HepG2 (cell line): ENCODE measurements around the gene PRSS12. TPM values are rescaled to one million over a fixed set of nuclear protein-coding genes. Genes with fewer than 3 reads are reported as not detected.

ENCODE experiments used
- ATAC-seq: fragments of 200-7000 bp; cut with Tn5 transposase; 3 replicates; pipeline ENCODE4 v1.9.1; 2020; ENCODE audit warnings: mild to moderate bottlenecking, moderate library complexity
- BruUV-seq: library from RNA; stranded (reverse); fragments of 400-500 nt; replicated peaks from 2 replicates; lab custom pipeline; 2021; lab: Mats Ljungman, UMichigan
- CTCF ChIA-PET: fragments of 300-600 bp; formaldehyde crosslinking; extraction: SDS; loops from one replicate; lab custom pipeline; 2021; ENCODE audit warnings: low total read pairs, inconsistent platforms, low intra/inter-chr PET ratio; lab: Yijun Ruan, JAX
- POLR2A ChIA-PET: fragments of 350-600 bp; sonication (Branson Sonifier 250); formaldehyde crosslinking; loops from one replicate; lab custom pipeline; 2020; ENCODE audit warnings: antibody characterized with exemption, inconsistent platforms; lab: Yijun Ruan, JAX
- DNase-seq: peaks from one replicate; pipeline ENCODE4 v3.0.0-alpha.2; 2015; ENCODE audit warnings: low spot score
- FAIRE-seq: peaks from 3 replicates; lab custom pipeline; 2011; peaks lifted over from hg19 to GRCh38; lab: Jason Lieb, UNC
- H2AFZ ChIP-seq: one replicate; pipeline ENCODE4 v1.6.1; 2011; ENCODE audit warnings: low read length, inconsistent platforms
- H3K27ac ChIP-seq: fragments of 300-600 bp; 3 replicates; pipeline ENCODE4 v1.8.0; 2011; ENCODE audit warnings: mixed run types, mild to moderate bottlenecking, mixed read lengths, low read length, inconsistent platforms; ENCODE audit not compliant: insufficient read depth; ENCODE audit errors: extremely low read length
- H3K27me3 ChIP-seq, 2 experiments: fragments of 200-600 bp in 1 of 2; 2 replicates in 1 of 2; 3 replicates in 1 of 2; pipeline versions ENCODE4 v1.6.0 to v1.8.0; 2011; ENCODE audit warnings: low read length in 2 of 2, mild to moderate bottlenecking in 2 of 2, moderate library complexity in 2 of 2, inconsistent platforms in 1 of 2; ENCODE audit not compliant: insufficient read depth in 2 of 2, control insufficient read depth in 1 of 2
- H3K36me3 ChIP-seq, 2 experiments: fragments of 200-600 bp in 1 of 2; replicated peaks in 1 of 2; 2 replicates in 1 of 2; 3 replicates in 1 of 2; pipeline versions ENCODE4 v1.5.1 to v1.8.0; 2011; ENCODE audit warnings: low read length in 2 of 2, inconsistent platforms in 1 of 2; ENCODE audit not compliant: insufficient read depth in 2 of 2, control insufficient read depth in 1 of 2
- H3K4me1 ChIP-seq: 2 replicates; pipeline ENCODE4 v1.5.1; 2012; ENCODE audit warnings: low read length, inconsistent platforms; ENCODE audit not compliant: insufficient read depth
- H3K4me2 ChIP-seq: 2 replicates; pipeline ENCODE4 v1.6.0; 2011; ENCODE audit warnings: low read depth, low read length, inconsistent platforms
- H3K4me3 ChIP-seq, 3 experiments: fragments of 200-600 bp in 1 of 3; sonication (generic), shearing (Covaris generic) in 1 of 3; replicated peaks in 1 of 3; 2 replicates each; pipeline ENCODE4 v1.5.1; 2011 to 2016; ENCODE audit warnings: low read length in 3 of 3, inconsistent platforms in 2 of 3, low read depth in 2 of 3, mild to moderate bottlenecking in 2 of 3, control low read depth in 1 of 3, mixed read lengths in 1 of 3; ENCODE audit not compliant: insufficient read depth in 1 of 3
- H3K79me2 ChIP-seq: one replicate; pipeline ENCODE4 v1.6.1; 2011; ENCODE audit warnings: low read length, inconsistent platforms; ENCODE audit not compliant: insufficient read depth
- H3K9ac ChIP-seq: 2 replicates; pipeline ENCODE4 v1.6.0; 2011; ENCODE audit warnings: mild to moderate bottlenecking, low read depth, low read length, inconsistent platforms; ENCODE audit not compliant: insufficient read depth
- H3K9me3 ChIP-seq: 2 replicates; pipeline ENCODE4 v1.5.1; 2012; ENCODE audit warnings: mild to moderate bottlenecking, low read length
- H4K20me1 ChIP-seq: 2 replicates; pipeline ENCODE4 v1.6.0; 2011; ENCODE audit warnings: inconsistent platforms, mild to moderate bottlenecking, low read length, moderate library complexity; ENCODE audit not compliant: insufficient read depth
- FOXK1 ChIP-seq: sonication (generic); formaldehyde crosslinking; IDR thresholded peaks from 2 replicates; pipeline ENCODE4 v1.4.0; 2020; ENCODE audit warnings: low read depth, missing genetic modification reagents, borderline replicate concordance
- GATA4 ChIP-seq: sonication (generic); IDR thresholded peaks from 2 replicates; pipeline ENCODE4 v1.6.1; 2016; ENCODE audit warnings: antibody characterized with exemption, low read depth, borderline replicate concordance
- GMEB1 ChIP-seq: sonication (generic); formaldehyde crosslinking; IDR thresholded peaks from 2 replicates; pipeline ENCODE4 v1.5.1; 2020; ENCODE audit warnings: missing genetic modification reagents, mild to moderate bottlenecking, borderline replicate concordance
- MAFF ChIP-seq: IDR thresholded peaks from 2 replicates; pipeline ENCODE4 v1.6.1; 2011; ENCODE audit warnings: low read depth, low read length, improper control_type of control experiment
- MAZ ChIP-seq, 2 experiments: sonication (generic) in 1 of 2; formaldehyde crosslinking in 1 of 2; IDR thresholded peaks; 2 replicates each; pipeline versions ENCODE4 v1.5.0 to v1.6.1; 2012 to 2020; ENCODE audit warnings: low read depth in 2 of 2, mild to moderate bottlenecking in 2 of 2, borderline replicate concordance in 1 of 2, improper control_type of control experiment in 1 of 2, low read length in 1 of 2, missing genetic modification reagents in 1 of 2, moderate library complexity in 1 of 2
- NFE2L1 ChIP-seq: sonication (generic); formaldehyde crosslinking; IDR thresholded peaks from 2 replicates; pipeline ENCODE4 v1.4.0; 2020; ENCODE audit warnings: missing genetic modification reagents, mild to moderate bottlenecking, borderline replicate concordance
- NFIC ChIP-seq: IDR thresholded peaks from 2 replicates; pipeline ENCODE4 v1.6.1; 2012; ENCODE audit warnings: mild to moderate bottlenecking, low read length, inconsistent platforms
- SSRP1 ChIP-seq: IDR thresholded peaks from 2 replicates; pipeline ENCODE4 v1.6.1; 2016; ENCODE audit warnings: control low read depth
- TSC22D2 ChIP-seq: sonication (generic); formaldehyde crosslinking; IDR thresholded peaks from 2 replicates; pipeline ENCODE4 v1.5.1; 2020; ENCODE audit warnings: missing genetic modification reagents, mild to moderate bottlenecking, borderline replicate concordance
- ZBTB14 ChIP-seq: sonication (generic); formaldehyde crosslinking; IDR thresholded peaks from 2 replicates; pipeline ENCODE4 v1.4.0; 2020; ENCODE audit warnings: missing genetic modification reagents
- ZFP90 ChIP-seq: sonication (generic); formaldehyde crosslinking; IDR thresholded peaks from 2 replicates; pipeline ENCODE4 v1.8.0; 2022; ENCODE audit warnings: missing genetic modification reagents, mild to moderate bottlenecking, inconsistent platforms, borderline replicate concordance
- ZMYM3 ChIP-seq: sonication (generic); formaldehyde crosslinking; IDR thresholded peaks from 2 replicates; pipeline ENCODE4 v1.5.1; 2020; ENCODE audit warnings: mild to moderate bottlenecking, missing genetic modification reagents
- ZNF30 ChIP-seq: sonication (generic); formaldehyde crosslinking; IDR thresholded peaks from 2 replicates; pipeline ENCODE4 v1.5.0; 2020; ENCODE audit warnings: mild to moderate bottlenecking, missing genetic modification reagents
- WGBS: methylation state at CpG from one replicate; pipeline ENCODE4 v1.1.6; 2017; ENCODE audit warnings: low lambda C conversion rate; 5-methylcytosine and 5-hydroxymethylcytosine counted together
- in situ Hi-C: cut with HindIII; loops from 2 replicates; pipeline ENCODE4 v1.10.0; 2017; ENCODE audit warnings: low pct_unique_long_range_greater_than_20kb; ENCODE audit not compliant: extremely low pct_ligation_motif_present
- intact Hi-C: fragments of 100-400 bp; cut with micrococcal nuclease; formaldehyde crosslinking; loops from one replicate; pipeline ENCODE4 v1.10.0; 2022; ENCODE audit not compliant: unreplicated experiment
- polyA plus RNA-seq, 8 experiments: library from polyadenylated mRNA; depleted of rRNA in 3 of 8; stranded (reverse) in 7 of 8; unstranded in 1 of 8; fragments of >200 nt; fragmentation: Illumina TruSeq in 4 of 8; extraction: Trizol in 4 of 8; gene quantifications; 2 replicates each; pipeline versions ENCODE4 v1.2.1 to v1.2.3, GENCODE V29; 2011 to 2016; ENCODE audit warnings: low read depth in 4 of 8, missing spikeins in 1 of 8, mixed read lengths in 1 of 8; ENCODE audit not compliant: insufficient read depth in 1 of 8
- total RNA-seq, 5 experiments: library from RNA; depleted of rRNA; stranded (reverse); fragments of >200 nt; fragmentation: Illumina TruSeq; extraction: Trizol; gene quantifications; 2 replicates each; pipeline ENCODE4 v1.2.3, GENCODE V29; 2016; ENCODE audit warnings: low read depth in 1 of 5
- TF ChIP-seq, protein P1 (sequence below): sonication (generic); formaldehyde crosslinking; IDR thresholded peaks from 2 replicates; pipeline ENCODE4 v1.5.0; 2020; ENCODE audit warnings: mild to moderate bottlenecking, low read depth, missing genetic modification reagents, borderline replicate concordance
- TF ChIP-seq, protein P2 (sequence below): IDR thresholded peaks from 2 replicates; pipeline ENCODE4 v1.6.1; 2012; ENCODE audit warnings: low read length, improper control_type of control experiment
- TF ChIP-seq, protein P3 (sequence below): sonication (generic); formaldehyde crosslinking; IDR thresholded peaks from 2 replicates; pipeline ENCODE4 v1.9.0; 2021; ENCODE audit warnings: missing genetic modification reagents, mild to moderate bottlenecking, borderline replicate concordance

The PRSS12 gene
- total and polyA plus RNA-seq, 2 of the 13 experiments (the other 11 are each of a cell fraction or from before 2014, with no cell fraction given): 0.02 TPM; not detected in 1

DNA sequence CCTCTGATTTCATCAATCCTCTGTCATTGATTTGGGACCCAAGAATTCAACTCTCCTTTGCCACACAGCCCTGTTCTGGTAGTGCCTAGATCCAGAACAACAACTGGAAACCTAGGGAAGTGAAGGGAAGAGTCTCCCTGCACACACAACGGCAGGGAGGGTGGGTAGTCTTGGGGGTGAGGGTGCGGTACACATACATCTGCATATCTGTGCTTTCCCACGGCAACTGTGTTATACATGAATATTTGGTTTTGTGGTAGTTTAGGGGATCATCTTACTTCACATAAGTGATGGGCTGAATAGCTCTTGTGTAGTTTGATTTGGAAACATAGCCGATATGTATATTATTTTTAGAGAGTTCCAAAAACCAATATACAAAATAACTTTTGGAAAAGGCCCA, 3.3 kb upstream of the PRSS12 start:
- Histone ChIP-seq H3K36me3 (no peaks in the 10 kb centered on the region), H3K4me1 (peaks cover 7% of the 10 kb centered on the region; the same call in 1 of the 2 replicates), H3K27ac (no peak overlapping the region), H3K4me2 (no peak overlapping the region), H3K9ac (no peak overlapping the region), H4K20me1 (no peaks in the 10 kb centered on the region), H3K4me3 (no peak overlapping the region), H3K9me3 (no peaks in the 10 kb centered on the region), H3K79me2 (no peaks in the 10 kb centered on the region), H2AFZ (no peak overlapping the region), H3K27me3 (peaks cover 3 to 29% of the 10 kb centered on the region in 2 experiments; a peak in 3 of 5 replicates)
- in situ Hi-C loops: no loop called here
- BruUV-seq: no TSS peak
- CTCF ChIA-PET: no interaction called here
- no peak for DNase-seq
- POLR2A ChIA-PET: no interaction called here
- intact Hi-C loops: no loop called here
- WGBS: 16% methylated on average over 4 of the region's 4 CpGs
- no peak for ATAC-seq
- FAIRE-seq: no peak
- TF ChIP-seq, protein P1, sequence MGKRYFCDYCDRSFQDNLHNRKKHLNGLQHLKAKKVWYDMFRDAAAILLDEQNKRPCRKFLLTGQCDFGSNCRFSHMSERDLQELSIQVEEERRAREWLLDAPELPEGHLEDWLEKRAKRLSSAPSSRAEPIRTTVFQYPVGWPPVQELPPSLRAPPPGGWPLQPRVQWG (CRISPR knock-in tag): no peak
- TF ChIP-seq NFE2L1 (CRISPR knock-in tag): no peak
- TF ChIP-seq ZBTB14 (CRISPR knock-in tag): no peak
- TF ChIP-seq ZNF30 (CRISPR knock-in tag): no peak
- TF ChIP-seq, protein P2, sequence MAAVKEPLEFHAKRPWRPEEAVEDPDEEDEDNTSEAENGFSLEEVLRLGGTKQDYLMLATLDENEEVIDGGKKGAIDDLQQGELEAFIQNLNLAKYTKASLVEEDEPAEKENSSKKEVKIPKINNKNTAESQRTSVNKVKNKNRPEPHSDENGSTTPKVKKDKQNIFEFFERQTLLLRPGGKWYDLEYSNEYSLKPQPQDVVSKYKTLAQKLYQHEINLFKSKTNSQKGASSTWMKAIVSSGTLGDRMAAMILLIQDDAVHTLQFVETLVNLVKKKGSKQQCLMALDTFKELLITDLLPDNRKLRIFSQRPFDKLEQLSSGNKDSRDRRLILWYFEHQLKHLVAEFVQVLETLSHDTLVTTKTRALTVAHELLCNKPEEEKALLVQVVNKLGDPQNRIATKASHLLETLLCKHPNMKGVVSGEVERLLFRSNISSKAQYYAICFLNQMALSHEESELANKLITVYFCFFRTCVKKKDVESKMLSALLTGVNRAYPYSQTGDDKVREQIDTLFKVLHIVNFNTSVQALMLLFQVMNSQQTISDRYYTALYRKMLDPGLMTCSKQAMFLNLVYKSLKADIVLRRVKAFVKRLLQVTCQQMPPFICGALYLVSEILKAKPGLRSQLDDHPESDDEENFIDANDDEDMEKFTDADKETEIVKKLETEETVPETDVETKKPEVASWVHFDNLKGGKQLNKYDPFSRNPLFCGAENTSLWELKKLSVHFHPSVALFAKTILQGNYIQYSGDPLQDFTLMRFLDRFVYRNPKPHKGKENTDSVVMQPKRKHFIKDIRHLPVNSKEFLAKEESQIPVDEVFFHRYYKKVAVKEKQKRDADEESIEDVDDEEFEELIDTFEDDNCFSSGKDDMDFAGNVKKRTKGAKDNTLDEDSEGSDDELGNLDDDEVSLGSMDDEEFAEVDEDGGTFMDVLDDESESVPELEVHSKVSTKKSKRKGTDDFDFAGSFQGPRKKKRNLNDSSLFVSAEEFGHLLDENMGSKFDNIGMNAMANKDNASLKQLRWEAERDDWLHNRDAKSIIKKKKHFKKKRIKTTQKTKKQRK: no peak
- no peak for TF ChIP-seq FOXK1 (CRISPR knock-in tag)
- no peak for TF ChIP-seq GATA4
- TF ChIP-seq ZMYM3: no peak
- no peak for TF ChIP-seq GMEB1 (CRISPR knock-in tag)
- no peak for TF ChIP-seq NFIC
- TF ChIP-seq ZFP90: no peak
- no peak for TF ChIP-seq TSC22D2 (CRISPR knock-in tag)
- TF ChIP-seq MAZ (IDR thresholded peaks at IDR 0.05; ENCODE audit: borderline replicate concordance, low read depth, low read length): no peak
- TF ChIP-seq MAZ (CRISPR knock-in tag; IDR thresholded peaks at IDR 0.05; ENCODE audit: low read depth): no peak
- TF ChIP-seq SSRP1: no peak
- TF ChIP-seq MAFF: no peak
- TF ChIP-seq, protein P3, sequence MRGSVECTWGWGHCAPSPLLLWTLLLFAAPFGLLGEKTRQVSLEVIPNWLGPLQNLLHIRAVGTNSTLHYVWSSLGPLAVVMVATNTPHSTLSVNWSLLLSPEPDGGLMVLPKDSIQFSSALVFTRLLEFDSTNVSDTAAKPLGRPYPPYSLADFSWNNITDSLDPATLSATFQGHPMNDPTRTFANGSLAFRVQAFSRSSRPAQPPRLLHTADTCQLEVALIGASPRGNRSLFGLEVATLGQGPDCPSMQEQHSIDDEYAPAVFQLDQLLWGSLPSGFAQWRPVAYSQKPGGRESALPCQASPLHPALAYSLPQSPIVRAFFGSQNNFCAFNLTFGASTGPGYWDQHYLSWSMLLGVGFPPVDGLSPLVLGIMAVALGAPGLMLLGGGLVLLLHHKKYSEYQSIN (CRISPR knock-in tag): no peak
